DND-41 (cell line): Measurements from ENCODE around the gene IQCF2.

Source experiments
- CTCF ChIP-seq: IDR thresholded peaks from 2 replicates; pipeline ENCODE4 v1.5.1; 2012; ENCODE audit warnings: borderline replicate concordance, low read length, moderate library complexity, mild to moderate bottlenecking; ENCODE audit not compliant: poor library complexity, severe bottlenecking; ENCODE audit errors: extremely low read depth
- EZH2 ChIP-seq: IDR thresholded peaks from 3 replicates; pipeline ENCODE4 v1.6.1; 2012; ENCODE audit warnings: borderline replicate concordance, low read depth, mild to moderate bottlenecking, moderate library complexity, low read length, inconsistent platforms; ENCODE audit not compliant: severe bottlenecking

GRCh38 chr3:51828297-51828696 is 33.1 kb upstream of the IQCF2 start:
- TF ChIP-seq CTCF, result no peak
- TF ChIP-seq EZH2, result no peak
